ENCODE data around the gene UBR4.
A peak's percentile ranks its signal among the peaks of the same experiment; 100 is the strongest.
"Not testable (repeated sequence)": the region's sequence is repeated elsewhere in the genome, so short reads cannot be mapped to it uniquely, and the experiment has no call there.

The UBR4 gene

DNA sequence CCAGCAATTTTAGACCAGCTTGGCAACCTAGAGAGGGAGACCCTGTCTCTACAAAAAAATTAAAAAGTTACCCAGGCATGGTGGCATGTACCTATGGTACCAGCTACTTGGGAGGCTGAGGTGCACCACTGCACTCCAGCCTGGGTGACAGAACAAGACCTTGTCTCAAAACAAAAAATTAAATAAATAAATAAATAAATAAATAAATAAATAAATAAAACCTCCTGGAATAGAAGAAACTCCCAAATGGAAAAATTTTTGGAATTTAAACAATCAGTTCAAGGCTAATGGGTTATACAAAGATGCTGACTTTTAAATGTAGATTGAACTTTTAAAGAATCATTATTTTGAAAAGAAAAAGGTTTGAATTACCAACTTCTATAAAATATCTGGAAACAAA, 22.2 kb downstream of the UBR4 start:
- DNase-seq = no peak

DNA sequence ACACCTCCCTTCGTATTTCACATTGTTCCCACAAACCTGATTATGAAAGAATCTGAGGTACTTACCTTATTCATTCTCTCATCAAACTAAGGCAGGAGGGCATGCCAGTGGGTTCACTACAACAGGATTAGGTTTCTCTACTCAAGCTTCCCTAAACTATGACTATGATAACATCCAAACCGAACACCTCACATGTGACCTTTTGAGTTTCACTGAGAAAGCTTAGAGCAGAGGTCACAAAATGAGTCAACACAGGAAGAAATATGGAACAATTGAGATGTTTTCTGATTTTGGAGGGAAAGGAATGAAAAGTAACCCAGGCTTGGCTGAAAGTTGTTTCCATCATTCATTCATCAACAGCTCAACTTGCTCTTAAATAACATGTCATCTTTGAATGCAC, 24.1 kb downstream of the UBR4 start:
- no peak for DNase-seq

DNA sequence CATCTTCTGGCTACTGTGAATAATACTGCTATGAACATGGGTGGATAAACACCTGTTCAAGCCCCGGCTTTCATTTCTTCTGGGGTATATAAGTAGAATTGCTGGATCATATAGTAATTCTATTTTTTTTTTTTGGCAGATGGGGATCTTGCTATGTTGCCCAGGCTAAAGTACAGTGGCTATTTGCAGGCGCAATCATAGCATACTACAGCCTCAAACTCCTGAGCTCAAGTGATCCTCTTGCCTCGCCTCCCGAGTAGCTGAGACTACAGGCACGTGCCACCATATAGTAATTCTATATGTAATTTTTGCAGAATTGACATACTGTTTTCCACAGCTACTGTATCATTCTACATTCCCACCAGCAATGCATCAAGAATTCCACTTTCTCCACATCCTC, 27.8 kb downstream of the UBR4 start:
- DNase-seq = no peak

DNA sequence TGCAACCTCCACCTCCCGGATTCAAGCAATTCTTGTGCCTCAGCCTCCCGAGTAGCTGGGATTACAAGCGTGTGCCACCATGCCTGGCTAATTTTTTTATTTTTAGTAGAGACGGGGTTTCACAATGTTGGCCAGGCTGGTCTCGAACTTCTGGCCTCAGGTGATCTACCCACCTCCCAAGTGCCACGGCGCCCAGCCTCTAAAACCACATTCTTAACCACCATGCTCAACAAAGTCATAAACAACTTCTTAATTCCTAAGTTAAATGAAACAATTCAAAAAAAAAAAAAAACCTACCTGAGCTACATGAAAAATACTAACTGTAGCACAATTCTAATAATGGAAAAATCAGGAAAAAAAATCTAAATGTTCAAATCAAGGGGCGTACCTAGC, 29.8 kb downstream of the UBR4 start:
- not testable (repeated sequence) for DNase-seq

DNA sequence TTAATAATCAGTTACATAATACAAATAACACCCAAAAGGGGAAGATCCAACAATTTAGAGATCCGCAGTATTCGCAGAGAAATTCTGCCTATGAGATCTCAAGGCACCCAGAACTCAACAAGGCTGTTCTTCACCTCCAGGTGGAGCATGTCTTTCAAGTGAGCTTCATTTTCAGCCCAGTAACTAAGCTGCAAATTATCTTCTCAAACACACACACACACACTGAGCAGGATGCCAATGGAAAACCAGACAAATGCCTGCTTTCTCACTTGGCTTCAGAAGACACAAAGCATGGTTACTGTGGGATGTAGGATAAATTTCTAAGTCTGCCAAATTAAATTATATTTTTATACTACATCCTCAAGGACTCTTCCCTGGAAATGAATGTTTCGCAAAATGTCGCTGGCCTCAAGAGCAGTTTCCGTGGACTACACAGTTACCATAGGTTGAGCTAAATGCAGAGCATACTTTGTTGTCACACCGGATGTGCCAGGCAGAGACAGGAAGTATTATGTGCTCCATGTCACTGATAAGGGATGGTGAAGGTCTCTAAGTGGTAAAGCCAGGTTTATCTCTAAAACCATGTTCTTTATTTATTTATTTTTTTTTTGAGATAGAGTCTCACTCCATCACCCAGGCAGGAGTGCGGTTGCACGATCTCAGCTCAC, 30.3 kb downstream of the UBR4 start:
- DNase-seq = peak; percentile 26

DNA sequence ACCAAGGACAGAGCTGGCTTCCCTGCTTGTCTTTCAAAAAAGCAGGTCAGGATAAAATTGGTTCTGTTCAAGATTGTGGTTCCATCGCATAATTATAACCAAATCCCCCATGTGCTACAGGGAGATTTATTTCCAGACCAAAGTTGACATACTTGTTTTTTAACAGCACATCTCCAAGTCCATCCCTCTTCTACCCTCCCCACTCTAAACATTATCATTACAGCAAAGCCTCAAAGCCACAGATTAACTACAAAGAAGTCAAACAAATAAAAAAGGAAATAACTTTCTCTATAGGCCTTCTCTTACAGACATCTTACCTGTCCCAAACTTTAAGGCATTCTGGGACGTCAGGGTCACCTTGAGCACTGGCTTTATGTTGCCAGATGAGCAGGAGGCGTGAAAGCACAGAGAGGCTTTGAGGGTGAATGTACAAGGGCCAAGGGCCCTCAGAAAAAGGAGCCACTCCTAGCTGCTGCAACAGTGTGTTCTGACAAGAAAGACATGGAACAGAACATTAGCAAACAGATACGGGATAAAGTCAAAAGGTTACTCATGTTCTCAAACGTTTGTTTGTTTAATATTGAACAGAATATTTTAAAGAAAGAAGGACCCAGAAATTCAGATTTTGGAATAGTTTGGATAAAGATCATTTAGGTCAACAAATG, 31.2 kb downstream of the UBR4 start:
- DNase-seq = no peak

DNA sequence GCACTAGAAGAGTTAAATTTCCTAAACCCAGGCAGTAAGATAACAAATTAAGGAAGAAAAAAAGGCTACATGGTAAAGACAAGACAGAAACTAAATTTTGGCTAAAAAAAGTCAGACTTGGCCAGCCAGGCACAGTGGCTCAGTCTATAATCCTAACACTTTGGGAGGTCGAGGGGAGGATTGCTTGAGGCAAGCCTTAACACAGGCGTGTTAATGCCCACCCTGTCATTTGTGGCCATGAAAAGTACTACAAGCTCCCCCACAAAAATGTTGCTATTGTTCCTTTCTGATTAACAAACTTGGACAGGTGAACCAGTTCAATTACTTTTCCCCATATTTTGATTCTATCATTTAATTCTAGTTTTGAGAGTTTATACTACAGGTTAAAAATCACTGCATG, 32.3 kb downstream of the UBR4 start:
- DNase-seq = no peak

DNA sequence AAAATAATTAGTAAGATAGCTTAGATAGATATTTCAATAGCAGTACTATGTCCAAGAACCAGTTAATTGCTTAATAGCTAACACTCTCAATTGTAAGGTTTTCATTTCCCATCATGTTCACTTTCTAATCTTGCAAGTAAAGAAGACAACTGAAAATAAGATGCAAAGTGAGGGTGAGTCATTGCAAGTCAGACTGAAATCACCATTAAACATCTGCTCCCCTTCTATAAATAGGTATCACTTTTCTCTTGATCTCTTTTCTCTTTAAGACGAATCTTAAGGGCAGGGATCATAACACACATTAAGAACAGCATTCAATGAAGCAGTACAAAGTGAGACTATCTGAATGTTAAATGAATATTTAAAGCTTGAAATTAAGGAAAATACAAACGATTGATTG, 40.4 kb downstream of the UBR4 start:
- DNase-seq = peak; percentile 79

DNA sequence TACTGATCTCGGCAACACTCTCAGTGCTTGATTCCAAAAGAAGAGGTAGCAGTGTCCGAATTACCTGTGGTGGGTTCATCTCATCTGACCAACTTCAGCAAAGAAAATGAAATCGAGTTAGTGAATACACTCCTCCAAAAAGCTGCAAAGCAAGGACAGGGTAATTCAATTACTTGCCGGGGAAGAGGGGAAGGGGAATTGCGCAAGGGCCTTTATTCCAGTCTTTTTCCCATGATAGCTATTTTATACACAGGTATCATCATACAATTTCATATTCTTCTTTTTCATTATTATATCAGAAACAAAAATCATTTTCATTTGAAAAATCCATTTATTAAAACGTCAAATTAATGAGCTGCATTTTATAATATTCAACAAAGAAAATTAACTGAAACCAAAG, 42.9 kb downstream of the UBR4 start:
- no peak for DNase-seq

DNA sequence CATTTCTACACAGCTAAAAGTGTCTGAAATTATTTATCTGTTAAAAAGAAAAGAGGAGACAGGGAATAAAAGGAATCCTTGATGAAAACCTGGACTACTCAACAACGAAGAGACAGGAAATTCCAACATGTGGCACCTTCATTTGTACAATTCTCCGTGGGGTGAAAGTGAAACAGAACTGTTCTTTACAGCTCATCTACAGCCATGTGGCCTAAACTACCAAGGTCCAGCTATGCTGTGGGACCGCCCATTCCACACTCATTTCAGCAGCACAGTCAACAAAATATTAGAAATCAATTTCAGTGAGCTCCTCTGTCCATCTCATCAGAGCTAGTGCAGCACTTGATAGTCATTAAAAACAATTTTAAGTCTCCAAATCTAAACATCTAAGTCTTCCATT, 44.0 kb downstream of the UBR4 start:
- no peak for DNase-seq

DNA sequence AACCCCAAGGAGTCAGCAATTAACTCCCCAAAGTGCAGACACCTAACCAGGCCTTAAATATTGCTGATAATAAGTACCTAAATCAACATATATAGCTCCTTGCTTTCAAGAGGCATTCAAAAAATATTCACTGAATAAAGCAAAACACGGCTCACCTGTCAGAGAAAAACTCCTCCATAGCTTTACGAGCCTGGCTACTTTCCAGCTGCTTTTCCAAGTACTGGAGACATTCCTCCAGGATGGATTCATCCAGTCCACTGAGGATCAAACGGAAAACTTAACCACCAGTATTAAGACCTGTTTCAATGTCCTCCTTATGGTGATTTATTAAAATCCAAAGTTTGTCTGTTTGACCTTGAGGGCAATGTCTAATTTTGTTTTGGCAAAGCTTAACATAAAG, 44.6 kb downstream of the UBR4 start:
- peak; percentile 2 for DNase-seq

DNA sequence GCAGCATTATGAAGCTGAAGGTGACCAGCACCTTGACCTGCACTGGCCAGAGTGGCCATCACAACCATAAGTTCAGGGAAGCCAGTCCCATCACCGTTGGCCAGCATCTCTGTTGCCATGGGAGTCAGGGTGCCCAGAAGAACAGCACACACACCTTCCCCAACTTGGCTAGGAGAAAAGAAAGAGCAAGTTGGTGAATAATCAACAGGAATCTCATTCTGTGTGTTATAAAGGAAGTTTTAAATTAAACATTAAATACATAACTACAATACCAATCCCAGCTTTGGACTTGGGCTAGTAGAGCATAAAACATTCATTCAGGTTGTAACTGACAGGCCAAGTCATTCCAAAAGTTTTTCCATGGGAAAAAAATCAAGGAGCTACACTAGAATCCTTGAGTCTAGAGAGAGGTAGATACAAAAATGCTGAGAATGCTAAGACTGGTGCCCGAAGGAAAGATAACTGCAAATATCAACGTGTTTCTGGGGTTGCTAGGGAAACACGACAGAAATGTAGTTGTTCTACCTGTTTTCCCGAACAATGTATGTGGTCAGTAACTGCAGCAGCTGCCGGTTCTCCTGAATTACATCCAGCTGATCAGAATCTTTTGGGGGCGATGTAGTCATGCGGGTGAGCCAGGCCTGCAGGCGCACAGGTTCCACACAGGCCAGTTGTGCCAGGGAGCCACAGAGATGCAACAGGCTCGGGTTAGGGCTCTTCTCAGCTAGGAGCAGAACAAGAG, 45.6 kb downstream of the UBR4 start:
- no peak for DNase-seq

DNA sequence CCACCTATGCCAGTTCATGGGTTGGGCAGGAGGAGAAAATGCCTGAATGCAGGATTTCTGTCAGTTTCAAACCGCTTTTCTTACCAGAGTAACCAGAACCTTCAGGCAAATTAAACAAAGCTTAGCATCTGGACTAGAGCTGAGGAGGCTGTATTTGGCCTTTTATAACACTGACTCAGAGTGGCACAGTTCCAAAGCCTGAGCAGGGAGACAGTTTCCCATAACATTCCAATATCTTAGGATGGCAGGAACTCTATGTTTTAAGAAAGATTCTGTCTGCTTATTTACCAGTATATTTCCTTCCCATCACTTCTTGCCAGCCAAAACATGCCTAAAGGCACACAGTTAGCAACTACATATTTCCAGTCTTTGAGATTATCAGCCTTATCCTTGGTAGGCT, 46.8 kb downstream of the UBR4 start:
- peak; percentile 83 for DNase-seq

DNA sequence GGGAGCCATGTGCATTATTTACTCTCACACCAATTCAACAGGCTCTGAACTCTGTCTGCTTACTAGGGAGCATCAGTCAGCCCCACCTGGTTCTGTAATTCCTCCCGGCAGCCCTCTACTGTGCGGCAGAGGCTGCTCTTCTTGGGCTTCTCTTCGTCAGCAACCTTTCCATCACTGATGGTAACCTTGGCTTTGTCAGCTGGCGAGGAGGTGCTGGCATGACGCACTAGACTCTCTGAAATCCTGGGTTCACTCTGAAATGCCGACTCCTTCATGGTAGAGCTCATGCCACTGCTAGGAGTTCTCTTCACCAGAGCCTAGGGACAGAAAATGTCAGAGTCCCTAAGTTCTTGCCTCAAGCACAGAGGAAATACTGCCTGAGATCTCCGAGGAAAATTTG, 49.2 kb downstream of the UBR4 start:
- no peak for DNase-seq

DNA sequence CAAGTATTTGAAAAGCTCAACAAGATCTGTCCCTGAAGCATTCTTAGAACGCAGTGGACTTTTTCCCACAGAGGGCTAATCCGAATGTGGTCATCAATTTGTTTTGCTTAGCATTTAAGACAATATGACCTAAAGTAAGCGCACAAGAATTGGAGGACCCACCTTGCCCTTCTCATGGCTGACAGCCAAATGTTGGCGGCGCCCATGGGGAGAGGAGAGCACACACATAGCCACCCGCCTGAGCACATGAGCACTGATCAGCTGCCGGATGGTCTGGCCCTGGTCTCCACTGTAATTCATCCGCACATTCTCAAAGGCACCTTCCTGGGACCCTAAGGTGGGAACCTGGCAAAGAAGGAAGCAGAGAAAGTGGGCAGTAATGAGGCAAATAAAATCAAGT, 52.4 kb downstream of the UBR4 start:
- DNase-seq = no peak

DNA sequence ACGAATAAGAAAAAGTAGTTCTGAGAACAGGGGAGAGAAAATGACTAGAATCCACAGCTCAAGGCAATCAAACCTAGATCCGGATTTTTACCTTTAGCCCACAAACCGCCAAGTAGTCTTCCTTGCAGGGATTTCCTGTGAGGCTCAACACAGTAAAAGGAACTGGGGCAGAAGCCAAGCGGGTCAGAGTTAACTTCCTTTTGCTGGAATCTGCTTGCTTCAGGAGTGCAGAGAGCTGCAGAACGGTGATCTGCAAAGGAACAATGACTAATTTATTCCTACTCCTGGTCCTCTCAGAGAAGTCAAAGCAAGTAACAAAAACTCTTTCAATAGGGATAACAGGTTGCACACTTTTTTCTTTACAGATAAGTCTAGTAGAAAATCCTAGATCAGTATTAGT, 53.4 kb downstream of the UBR4 start:
- DNase-seq = peak; percentile 7

DNA sequence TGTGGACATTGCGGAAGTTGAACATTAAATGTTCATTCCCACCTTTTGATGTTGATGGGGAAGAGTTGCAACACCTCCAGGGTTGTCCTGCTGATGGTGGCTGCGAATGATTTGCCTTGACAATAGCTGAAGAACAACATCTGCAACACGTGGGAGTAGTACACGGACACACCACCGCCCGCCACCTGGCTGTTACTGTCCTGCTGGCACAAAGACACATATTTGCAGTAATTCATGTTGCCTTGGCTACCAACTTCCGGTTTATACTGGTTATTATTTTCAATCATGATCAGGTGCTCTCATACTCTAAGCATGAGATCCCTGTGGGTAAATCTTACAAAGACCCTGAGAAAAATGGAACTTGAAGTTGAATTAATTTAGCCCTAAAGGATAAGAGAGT, 55.2 kb downstream of the UBR4 start:
- DNase-seq = no peak

DNA sequence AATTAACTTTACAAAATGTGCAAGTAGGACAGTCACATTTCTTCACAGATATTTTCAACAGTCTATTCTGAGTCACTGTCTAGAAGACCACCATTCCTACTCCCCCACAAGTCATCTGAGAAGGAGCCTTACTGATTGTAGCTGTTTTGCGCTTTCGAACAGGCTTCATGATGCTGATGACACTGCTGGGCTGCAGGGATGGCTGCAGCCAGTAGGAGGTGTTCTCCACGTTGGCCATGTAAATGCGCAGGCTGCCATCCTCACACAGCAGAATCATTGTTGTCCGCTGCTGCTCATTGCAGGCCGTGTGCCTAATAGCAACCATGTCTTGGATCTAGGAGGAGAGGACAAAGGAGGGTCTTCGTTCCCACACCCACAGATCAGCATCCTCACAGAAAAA, 56.9 kb downstream of the UBR4 start:
- DNase-seq = no peak

DNA sequence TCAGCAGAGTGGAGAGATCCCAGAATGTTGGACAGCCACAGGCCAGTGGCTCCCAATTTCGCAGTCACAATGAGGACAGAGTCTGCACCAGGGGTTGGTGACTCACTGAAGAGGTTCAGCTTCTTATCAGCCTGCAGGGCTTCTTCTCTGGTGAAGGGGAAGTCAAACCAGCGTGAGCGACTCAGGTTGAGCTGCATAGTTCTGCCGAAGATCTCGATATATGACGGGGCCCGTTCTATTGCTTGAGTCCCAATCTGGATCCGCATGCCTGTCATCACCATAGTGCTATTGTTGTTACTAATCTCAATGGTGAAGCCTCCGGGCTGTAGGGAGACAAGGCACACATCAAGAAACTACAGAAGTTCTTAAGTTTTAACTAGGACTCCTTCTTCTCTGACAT, 58.5 kb downstream of the UBR4 start:
- no peak for DNase-seq

DNA sequence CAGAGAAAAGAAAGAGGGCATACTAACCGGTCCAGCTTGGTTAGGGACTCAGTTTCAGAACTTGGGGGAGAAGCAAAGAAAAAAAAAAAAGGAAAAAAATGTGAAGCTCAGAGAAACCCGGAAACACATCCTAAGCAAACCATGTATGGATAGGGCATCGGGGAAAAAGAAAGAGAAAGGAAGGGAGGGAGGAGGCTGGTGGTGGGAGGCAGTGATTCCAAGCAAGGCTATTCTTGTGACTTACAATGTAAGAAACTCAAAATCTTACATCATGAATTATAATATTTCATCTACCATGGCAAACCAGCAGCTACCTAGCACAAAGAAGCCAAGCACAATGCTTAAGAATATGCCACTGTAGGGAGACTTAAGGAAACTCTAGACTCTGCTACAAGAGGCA, 60.3 kb downstream of the UBR4 start:
- DNase-seq = no peak

DNA sequence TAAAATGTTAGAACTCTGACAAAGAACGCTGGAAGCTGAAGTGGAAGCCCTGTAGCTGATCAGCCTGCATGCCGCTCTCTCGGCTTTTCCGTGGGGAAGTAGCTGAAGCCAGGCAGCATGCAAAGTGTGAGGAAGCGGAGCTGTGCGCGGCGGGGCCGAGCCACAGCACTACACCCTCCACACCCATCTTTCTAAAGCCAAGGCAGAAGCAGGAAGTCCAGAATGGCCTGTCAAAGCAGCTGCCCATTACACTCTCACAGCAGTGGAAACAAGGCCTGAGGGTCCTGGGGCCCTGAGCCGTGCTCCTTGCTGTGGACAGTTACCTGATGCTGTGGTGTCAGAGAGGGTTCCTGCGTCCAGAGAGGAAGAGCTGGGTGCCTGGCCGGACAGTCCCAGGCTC, 69.6 kb downstream of the UBR4 start:
- DNase-seq = no peak

DNA sequence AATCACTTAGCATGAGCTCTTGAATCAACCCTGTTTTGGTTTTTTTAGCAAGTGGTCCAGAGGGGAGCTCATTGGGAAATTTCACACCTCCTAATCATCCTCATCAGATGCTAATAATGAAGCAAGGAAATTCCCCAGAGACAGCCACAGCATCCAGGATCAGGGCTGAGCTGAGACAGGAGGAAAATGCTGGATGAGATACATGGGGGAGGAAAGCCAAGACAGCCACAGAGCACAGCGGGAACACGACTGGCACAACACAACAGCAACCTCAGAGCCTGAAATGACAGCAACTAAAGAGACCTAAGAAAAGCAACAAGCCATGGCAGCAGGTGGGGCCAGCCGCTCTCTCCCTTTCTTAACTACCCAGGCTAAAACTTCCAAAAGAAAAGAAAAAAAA, 70.4 kb downstream of the UBR4 start:
- no peak for DNase-seq

DNA sequence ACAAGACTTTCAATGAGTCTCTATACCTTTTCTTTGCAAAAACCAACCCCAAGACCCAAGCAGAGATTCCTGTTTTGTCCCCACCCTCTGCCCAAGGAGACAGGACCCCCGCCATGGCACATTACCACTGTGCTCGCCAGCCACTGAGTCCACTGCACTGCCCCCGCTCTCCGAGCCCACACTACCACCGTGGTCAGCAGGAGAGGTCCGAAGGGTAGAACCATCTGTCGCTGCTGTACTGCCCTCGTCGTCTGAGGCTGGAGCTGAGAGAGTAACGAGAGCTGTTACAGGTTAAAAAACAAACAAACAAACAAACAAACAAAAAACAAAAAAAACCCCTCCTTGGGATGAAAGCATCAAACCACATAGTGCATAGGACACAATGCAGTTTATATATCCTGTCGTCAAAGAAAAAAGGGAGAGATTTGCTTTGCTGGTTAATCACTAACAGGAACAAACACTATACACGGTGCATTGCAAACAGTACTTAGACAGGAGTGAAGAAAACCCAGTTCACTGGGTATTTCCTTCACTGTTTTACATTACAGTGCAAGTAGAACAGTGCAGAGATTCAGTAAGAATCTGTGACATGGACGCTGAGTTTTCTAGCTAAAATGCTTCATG, 71.0 kb downstream of the UBR4 start:
- no peak for DNase-seq

DNA sequence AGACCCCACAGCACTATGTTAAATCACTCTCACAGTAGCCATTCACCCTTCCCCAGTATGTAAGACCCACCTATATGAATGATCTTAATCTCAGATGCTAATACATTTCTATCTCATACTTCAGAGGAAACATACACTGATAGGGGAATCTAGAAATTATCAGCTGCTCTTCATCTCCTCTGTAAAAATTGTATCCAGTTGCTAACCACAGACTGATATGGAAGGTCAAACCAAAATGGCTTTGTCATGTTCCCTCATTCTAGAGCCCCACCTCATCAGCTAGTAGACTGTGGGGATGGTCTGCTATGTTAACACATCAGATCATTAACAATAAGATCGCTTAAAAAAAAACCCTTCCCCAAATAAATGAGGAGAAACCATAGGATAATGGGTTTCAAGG, 71.7 kb downstream of the UBR4 start:
- DNase-seq = no peak
